Stimulated activated CD8-positive, alpha-beta memory T cell treated with anti-CD3 and anti-CD28 coated beads, Interleukin-12 subunit alpha, Interleukin-12 subunit beta, amount 100 ng/mL, for 1 hour (primary cell): ENCODE measurements around the gene AP2B1.
"Not testable (repeated sequence)": the region's sequence is repeated elsewhere in the genome, so short reads cannot be mapped to it uniquely, and the experiment has no call there.

Experiments
- DNase-seq: peaks from one replicate; pipeline ENCODE4 v3.0.0-alpha.2; 2020; ENCODE audit warnings: low read depth

The AP2B1 gene

GRCh38 chr17:35587074-35587961 lies at the start of gene AP2B1:
Gene AP2B1, plus strand, starts transcription at chr17:35587322. Its CDS starts 6,709 bp downstream, at chr17:35594031.
- peak; percentile 96 for DNase-seq

GRCh38 chr17:35537601-35538141 lies 49.5 kb upstream of the AP2B1 start, which contains the start of gene SLFN12L:
Gene SLFN12L, minus strand, starts transcription at chr17:35537678. Its CDS starts 15,314 bp downstream, at chr17:35522364.
- no peak for DNase-seq

GRCh38 chr17:35539659-35540026 lies 47.5 kb upstream of the AP2B1 start:
- DNase-seq = no peak

GRCh38 chr17:35540589-35541404 lies 46.3 kb upstream of the AP2B1 start:
- no peak for DNase-seq

GRCh38 chr17:35541434-35541833 lies 45.7 kb upstream of the AP2B1 start:
- DNase-seq = no peak

GRCh38 chr17:35542990-35543389 lies 44.1 kb upstream of the AP2B1 start:
- no peak for DNase-seq

- DNase-seq = no peak
These were observed 43.3 kb upstream of the AP2B1 start for GRCh38 chr17:35543856-35544255.

GRCh38 chr17:35545150-35545549 lies 42.0 kb upstream of the AP2B1 start:
- no peak for DNase-seq

- no peak for DNase-seq
These were observed 40.6 kb upstream of the AP2B1 start for GRCh38 chr17:35546487-35546886.

- no peak for DNase-seq
These were observed 38.8 kb upstream of the AP2B1 start for GRCh38 chr17:35548208-35548810.

- no peak for DNase-seq
These were observed 38.1 kb upstream of the AP2B1 start for GRCh38 chr17:35548978-35549377.

GRCh38 chr17:35553310-35553709 lies 33.8 kb upstream of the AP2B1 start:
- no peak for DNase-seq

GRCh38 chr17:35554668-35555067 lies 32.5 kb upstream of the AP2B1 start:
- no peak for DNase-seq

GRCh38 chr17:35555691-35556090 lies 31.4 kb upstream of the AP2B1 start:
- no peak for DNase-seq

GRCh38 chr17:35557353-35557752 lies 29.8 kb upstream of the AP2B1 start:
- DNase-seq = no peak

- DNase-seq = no peak
These were observed 27.5 kb upstream of the AP2B1 start for GRCh38 chr17:35559495-35560210.

GRCh38 chr17:35560703-35561102 lies 26.4 kb upstream of the AP2B1 start, which contains the start of gene SLFN14:
Gene SLFN14, minus strand, starts transcription at chr17:35560819. Its CDS starts 2,757 bp downstream, at chr17:35558062.
- DNase-seq = no peak

GRCh38 chr17:35563181-35563580 lies 23.9 kb upstream of the AP2B1 start:
- DNase-seq = not testable (repeated sequence)

GRCh38 chr17:35566968-35567367 lies 20.2 kb upstream of the AP2B1 start:
- no peak for DNase-seq

- DNase-seq = no peak
These were observed 18.6 kb upstream of the AP2B1 start for GRCh38 chr17:35568561-35568960.

- DNase-seq = no peak
These were observed 17.7 kb upstream of the AP2B1 start for GRCh38 chr17:35569405-35569804.
